TTC549 (cell line): ENCODE measurements around the gene YWHAQ.
"Not testable (repeated sequence)": the region's sequence is repeated elsewhere in the genome, so short reads cannot be mapped to it uniquely, and the experiment has no call there.

Experiments
- FAIRE-seq: peaks from 2 replicates; lab custom pipeline; 2012; peaks lifted over from hg19 to GRCh38; lab: Jason Lieb, UNC

YWHAQ gene

GRCh38 chr2:9631878-9632700 lies 1.3 kb upstream of the YWHAQ start:
- FAIRE-seq, result no peak

GRCh38 chr2:9631553-9631819 lies 689 bp upstream of the YWHAQ start:
- no peak for FAIRE-seq

GRCh38 chr2:9630117-9630735 lies 571 bp downstream of the YWHAQ start:
- FAIRE-seq, result no peak

- FAIRE-seq, result no peak
Observed at GRCh38 chr2:9629222-9630116, 1.3 kb downstream of the YWHAQ start.

GRCh38 chr2:9627310-9627709 lies 3.5 kb downstream of the YWHAQ start:
- no peak for FAIRE-seq

GRCh38 chr2:9623151-9623550 lies 7.6 kb downstream of the YWHAQ start:
- no peak for FAIRE-seq

- FAIRE-seq, result not testable (repeated sequence)
Observed at GRCh38 chr2:9621655-9622054, 9.1 kb downstream of the YWHAQ start.

- FAIRE-seq, result no peak
Observed at GRCh38 chr2:9618410-9618809, 12.4 kb downstream of the YWHAQ start.

GRCh38 chr2:9617749-9618148 lies 13.0 kb downstream of the YWHAQ start:
- no peak for FAIRE-seq

GRCh38 chr2:9617296-9617695 lies 13.5 kb downstream of the YWHAQ start:
- no peak for FAIRE-seq

- no peak for FAIRE-seq
Observed at GRCh38 chr2:9614562-9614961, 16.2 kb downstream of the YWHAQ start.

- FAIRE-seq, result no peak
Observed at GRCh38 chr2:9613291-9613690, 17.5 kb downstream of the YWHAQ start.

GRCh38 chr2:9611549-9611912 lies 19.3 kb downstream of the YWHAQ start:
- not testable (repeated sequence) for FAIRE-seq

GRCh38 chr2:9610781-9611548 lies 19.8 kb downstream of the YWHAQ start:
- FAIRE-seq, result no peak

- FAIRE-seq, result not testable (repeated sequence)
Observed at GRCh38 chr2:9608491-9608890, 22.3 kb downstream of the YWHAQ start.

- no peak for FAIRE-seq
Observed at GRCh38 chr2:9602412-9602811, 28.4 kb downstream of the YWHAQ start.

GRCh38 chr2:9601397-9601796 lies 29.4 kb downstream of the YWHAQ start:
- no peak for FAIRE-seq

GRCh38 chr2:9599430-9599829 lies 31.4 kb downstream of the YWHAQ start:
- no peak for FAIRE-seq

- no peak for FAIRE-seq
Observed at GRCh38 chr2:9596621-9597311, 34.0 kb downstream of the YWHAQ start.

GRCh38 chr2:9595746-9596145 lies 35.1 kb downstream of the YWHAQ start:
- FAIRE-seq, result no peak

GRCh38 chr2:9595256-9595655 lies 35.5 kb downstream of the YWHAQ start:
- not testable (repeated sequence) for FAIRE-seq
